ENCODE results near the gene OGA.

OGA gene

DNA sequence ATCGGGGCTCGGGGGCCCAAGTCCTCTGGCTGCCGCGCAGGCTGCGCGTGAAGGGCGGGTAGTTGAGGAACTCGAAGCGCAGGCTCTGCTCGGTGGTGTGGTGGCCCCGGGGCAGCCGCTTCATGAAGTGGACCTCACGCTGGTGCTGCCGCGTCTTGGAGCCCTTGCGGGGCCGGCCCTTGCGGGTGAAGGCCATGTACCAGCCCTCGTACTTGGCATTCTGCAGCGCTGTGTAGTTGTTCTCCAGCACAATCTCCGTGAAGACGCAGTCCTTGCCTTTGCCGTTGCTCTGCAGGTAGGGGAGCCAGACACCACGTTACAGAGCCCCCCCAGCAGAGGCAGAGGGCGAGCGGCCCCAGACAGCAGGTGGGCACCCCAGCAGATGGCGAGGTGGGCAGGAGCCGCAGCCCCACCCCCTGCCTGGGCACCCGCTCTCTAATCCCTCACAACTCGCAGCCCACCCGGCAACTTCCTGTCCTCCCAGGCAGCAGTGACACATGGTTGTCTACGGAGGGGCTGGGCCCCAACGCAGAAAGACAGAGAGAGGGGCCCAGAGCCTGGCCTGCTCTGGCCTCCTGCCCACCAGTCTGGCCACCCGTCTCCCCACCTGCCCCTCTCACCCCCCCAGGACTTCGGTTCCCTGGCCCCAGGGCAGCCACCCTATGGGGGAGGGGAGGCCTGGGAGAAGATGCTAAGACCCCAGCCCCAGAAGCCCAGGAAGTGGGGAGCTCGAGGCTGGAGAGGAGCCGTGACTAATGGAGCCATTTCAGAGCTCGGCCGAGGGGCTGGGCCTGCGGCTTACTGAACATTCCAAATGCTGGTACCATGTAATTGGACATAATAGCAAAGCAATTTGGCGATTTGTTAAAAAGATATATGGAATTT lies 47.7 kb downstream of the OGA start:
- TF ChIP-seq POLR2A (IDR thresholded peaks at IDR 0.05; ENCODE audit: low read depth, low read length), result no peak
- no peak for TF ChIP-seq POLR2AphosphoS5 (IDR thresholded peaks at IDR 0.05; ENCODE audit: low read depth, low read length)
- no peak for TF ChIP-seq TAF1 (IDR thresholded peaks at IDR 0.05; ENCODE audit: borderline replicate concordance, low read depth, low read length)
- no peak for DNase-seq (ENCODE audit: insufficient read length)
- no peak for FAIRE-seq

DNA sequence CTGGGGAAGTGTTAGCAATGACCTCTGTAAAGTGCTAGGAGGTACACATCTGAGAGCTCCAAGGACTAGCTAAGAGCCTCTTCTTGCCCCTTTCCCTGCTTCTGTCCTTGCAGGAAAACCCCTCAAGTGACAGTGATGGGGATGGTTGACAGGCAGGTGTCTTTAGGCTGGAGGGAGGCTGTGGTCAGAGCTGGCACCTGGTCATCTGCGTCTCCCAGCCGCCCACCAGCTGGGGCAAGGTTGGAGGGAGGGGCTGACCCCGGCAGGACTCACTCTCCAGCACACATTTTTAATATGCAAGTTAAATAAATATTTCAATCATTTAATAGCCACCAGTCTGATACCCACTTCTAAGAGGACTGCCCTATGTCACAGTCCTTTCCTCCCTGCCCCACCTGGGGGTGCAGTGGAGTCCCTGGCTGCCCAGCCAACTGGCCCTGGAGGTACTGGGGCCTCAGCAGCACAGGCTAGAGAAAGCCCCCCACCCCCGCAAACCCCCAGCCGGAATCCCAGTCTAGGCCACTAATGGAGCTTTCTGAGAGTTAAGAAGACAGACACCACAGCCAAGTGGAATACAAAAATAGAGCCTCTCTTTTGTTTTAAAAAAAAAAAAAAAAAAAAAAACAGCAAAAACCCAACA lies 48.6 kb downstream of the OGA start:
- TF ChIP-seq TAF1 (IDR thresholded peaks at IDR 0.05; ENCODE audit: borderline replicate concordance, low read depth, low read length), result no peak
- no peak for TF ChIP-seq POLR2A (IDR thresholded peaks at IDR 0.05; ENCODE audit: low read depth, low read length)
- no peak for TF ChIP-seq POLR2AphosphoS5 (IDR thresholded peaks at IDR 0.05; ENCODE audit: low read depth, low read length)
- no peak for FAIRE-seq
- no peak for DNase-seq (ENCODE audit: insufficient read length)

GRCh38 chr10:101768791-101769170 lies 49.5 kb downstream of the OGA start:
- TF ChIP-seq POLR2AphosphoS5 (IDR thresholded peaks at IDR 0.05; ENCODE audit: low read depth, low read length) (no peak), TAF1 (IDR thresholded peaks at IDR 0.05; ENCODE audit: borderline replicate concordance, low read depth, low read length) (no peak), POLR2A (IDR thresholded peaks at IDR 0.05; ENCODE audit: low read depth, low read length) (no peak)
- FAIRE-seq (no peak), DNase-seq (ENCODE audit: insufficient read length) (no peak)

DNA sequence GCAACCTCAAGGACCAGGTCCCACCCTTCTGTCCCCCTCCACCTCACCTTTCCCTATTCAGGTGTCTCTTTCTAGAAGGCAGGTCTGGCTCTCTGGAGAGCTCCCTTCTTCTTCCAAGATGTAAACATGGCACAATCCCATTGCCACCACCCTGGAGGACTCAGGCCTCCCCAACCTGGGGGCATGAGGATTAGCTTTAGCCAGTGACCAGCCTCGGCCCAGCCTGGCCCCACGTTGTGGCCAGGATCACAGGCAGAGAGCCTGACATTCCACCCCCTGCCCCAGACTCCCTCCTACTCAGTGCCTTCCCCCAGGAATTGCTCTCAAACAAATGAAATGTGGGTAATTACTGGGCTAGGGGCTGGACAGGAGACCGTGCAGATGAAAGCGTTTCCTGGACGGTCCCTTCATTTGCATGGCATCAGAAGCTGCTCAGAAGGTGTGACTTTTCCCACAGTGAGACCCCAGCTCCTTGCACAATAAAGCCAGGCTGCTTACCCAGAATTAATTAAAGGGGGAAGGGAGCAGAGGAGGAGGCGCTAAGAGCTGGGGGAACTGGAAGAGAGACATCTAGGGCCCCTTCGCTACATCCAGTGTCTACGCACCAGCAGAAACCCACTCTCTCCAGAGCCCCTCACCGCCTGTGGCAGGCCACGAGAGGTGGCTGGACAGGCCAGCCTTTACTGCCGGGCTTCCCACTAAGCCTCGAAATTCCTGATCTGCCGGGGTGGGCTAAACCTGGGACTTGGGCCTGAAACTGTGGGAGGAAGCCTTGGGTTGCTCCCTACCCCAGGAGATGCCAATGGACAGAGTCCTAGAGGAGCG lies 50.1 kb downstream of the OGA start:
- FAIRE-seq (no peak), DNase-seq (ENCODE audit: insufficient read length) (no peak)
- TF ChIP-seq POLR2AphosphoS5 (IDR thresholded peaks at IDR 0.05; ENCODE audit: low read depth, low read length), result no peak
- no peak for TF ChIP-seq POLR2A (IDR thresholded peaks at IDR 0.05; ENCODE audit: low read depth, low read length)
- TF ChIP-seq TAF1 (IDR thresholded peaks at IDR 0.05; ENCODE audit: borderline replicate concordance, low read depth, low read length), result no peak

- TF ChIP-seq POLR2A (IDR thresholded peaks at IDR 0.05; ENCODE audit: low read depth, low read length), result no peak
- TF ChIP-seq POLR2AphosphoS5 (IDR thresholded peaks at IDR 0.05; ENCODE audit: low read depth, low read length), result no peak
- no peak for TF ChIP-seq TAF1 (IDR thresholded peaks at IDR 0.05; ENCODE audit: borderline replicate concordance, low read depth, low read length)
- FAIRE-seq (no peak), DNase-seq (ENCODE audit: insufficient read length) (no peak)
Observed at GRCh38 chr10:101767600-101767945, 50.7 kb downstream of the OGA start.

GRCh38 chr10:101766753-101767599 lies 51.3 kb downstream of the OGA start:
- TF ChIP-seq POLR2AphosphoS5 (IDR thresholded peaks at IDR 0.05; ENCODE audit: low read depth, low read length) (no peak), TAF1 (IDR thresholded peaks at IDR 0.05; ENCODE audit: borderline replicate concordance, low read depth, low read length) (no peak), POLR2A (IDR thresholded peaks at IDR 0.05; ENCODE audit: low read depth, low read length) (no peak)
- no peak for FAIRE-seq

GRCh38 chr10:101766306-101766705 lies 51.9 kb downstream of the OGA start:
- DNase-seq (ENCODE audit: insufficient read length) (no peak), FAIRE-seq (no peak)
- TF ChIP-seq POLR2AphosphoS5 (IDR thresholded peaks at IDR 0.05; ENCODE audit: low read depth, low read length) (no peak), POLR2A (IDR thresholded peaks at IDR 0.05; ENCODE audit: low read depth, low read length) (no peak)

More at GRCh38 chr10:101766753-101767599, 51.3 kb downstream of the OGA start:
- no peak for DNase-seq (ENCODE audit: insufficient read length)

- TF ChIP-seq POLR2A (IDR thresholded peaks at IDR 0.05; ENCODE audit: low read depth, low read length) (no peak), TAF1 (IDR thresholded peaks at IDR 0.05; ENCODE audit: borderline replicate concordance, low read depth, low read length) (no peak), POLR2AphosphoS5 (IDR thresholded peaks at IDR 0.05; ENCODE audit: low read depth, low read length) (no peak)
- DNase-seq (ENCODE audit: insufficient read length), result no peak
- no peak for FAIRE-seq
Observed at GRCh38 chr10:101763141-101763846, 55.0 kb downstream of the OGA start.

- no peak for TF ChIP-seq TAF1 (IDR thresholded peaks at IDR 0.05; ENCODE audit: borderline replicate concordance, low read depth, low read length)
- no peak for TF ChIP-seq POLR2A (IDR thresholded peaks at IDR 0.05; ENCODE audit: low read depth, low read length)
- no peak for TF ChIP-seq POLR2AphosphoS5 (IDR thresholded peaks at IDR 0.05; ENCODE audit: low read depth, low read length)
- DNase-seq (ENCODE audit: insufficient read length) (no peak), FAIRE-seq (no peak)
Observed at GRCh38 chr10:101762736-101763135, 55.5 kb downstream of the OGA start.

GRCh38 chr10:101761226-101761625 lies 57.0 kb downstream of the OGA start:
- DNase-seq (ENCODE audit: insufficient read length), result no peak
- no peak for FAIRE-seq
- TF ChIP-seq POLR2AphosphoS5 (IDR thresholded peaks at IDR 0.05; ENCODE audit: low read depth, low read length) (no peak), TAF1 (IDR thresholded peaks at IDR 0.05; ENCODE audit: borderline replicate concordance, low read depth, low read length) (no peak), POLR2A (IDR thresholded peaks at IDR 0.05; ENCODE audit: low read depth, low read length) (no peak)

Data from GM12892 (cell line).